ENCODE results near the gene CCNY. TPM values are rescaled to one million over a fixed set of nuclear protein-coding genes. Genes with fewer than 3 reads are reported as not detected.
"Not testable (repeated sequence)": the region's sequence is repeated elsewhere in the genome, so short reads cannot be mapped to it uniquely, and the experiment has no call there.

Gene CCNY
- total RNA-seq (2014; rRNA removed) = 51.6 and 63.7 TPM in 2 replicates
- 114 TPM for polyA plus RNA-seq (2012)

DNA sequence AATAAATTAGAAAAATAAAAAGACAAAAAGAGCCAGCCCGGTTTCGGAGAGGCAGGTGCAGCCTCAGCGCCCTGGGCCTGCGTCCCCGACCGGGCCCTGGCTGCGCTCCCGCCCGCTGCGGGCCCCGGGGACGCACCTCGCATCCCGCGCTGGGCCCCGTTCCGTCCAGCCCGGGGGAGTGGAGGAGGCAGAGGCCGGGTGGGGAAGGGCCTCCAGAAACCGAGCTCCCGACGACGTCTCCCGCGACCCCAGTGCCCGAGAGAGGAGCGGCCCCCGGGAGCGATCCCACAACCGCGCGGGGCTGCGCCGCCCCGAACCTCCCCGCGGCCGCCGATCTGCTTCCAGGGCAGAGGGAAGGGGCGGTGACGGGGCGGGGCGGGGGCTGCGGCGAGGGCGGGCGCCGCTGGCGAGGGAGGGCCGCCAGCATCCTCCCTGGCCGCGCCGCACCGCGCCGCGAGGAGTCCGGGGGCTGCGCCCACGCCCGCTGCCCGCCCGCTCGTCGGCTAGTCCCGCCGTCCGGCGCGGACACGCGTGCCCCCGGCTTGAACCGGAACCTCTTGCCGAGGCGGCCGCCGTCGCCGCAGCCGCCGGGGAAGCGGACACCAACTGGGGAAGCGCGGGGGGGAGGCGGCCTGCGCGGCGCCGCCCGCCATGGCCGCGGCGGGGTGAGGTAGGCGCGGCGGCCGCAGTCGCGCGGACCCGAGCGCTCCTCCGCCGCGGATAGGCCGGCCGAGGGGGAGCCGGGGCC is at the start of gene CCNY:
CCNY (plus strand) TSS at position 426 of the 748 bp plus-strand sequence. CDS start 545 bp downstream, outside the sequence.
- peak; percentile 64 for DNase-seq (ENCODE audit: low read depth)

DNA sequence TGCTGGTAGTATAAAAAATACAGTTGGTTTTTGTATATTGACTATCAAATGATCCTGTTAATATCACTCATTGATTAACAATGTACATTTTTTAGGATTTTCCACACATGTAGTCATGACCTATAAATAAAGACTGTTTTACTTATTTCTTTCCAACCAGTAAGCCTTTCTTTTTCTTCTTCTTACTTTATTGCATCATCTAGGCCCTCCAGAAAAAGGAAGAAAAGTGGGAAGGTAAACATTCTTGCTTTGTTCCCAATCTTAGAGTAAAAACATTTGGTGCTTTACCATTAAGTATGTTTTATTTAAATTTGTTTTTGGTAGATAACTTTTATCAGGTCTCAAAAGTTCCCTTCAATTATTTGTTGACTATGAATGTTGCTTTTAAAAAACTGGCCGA is 47.1 kb upstream of the CCNY start:
- no peak for DNase-seq (ENCODE audit: low read depth)

DNA sequence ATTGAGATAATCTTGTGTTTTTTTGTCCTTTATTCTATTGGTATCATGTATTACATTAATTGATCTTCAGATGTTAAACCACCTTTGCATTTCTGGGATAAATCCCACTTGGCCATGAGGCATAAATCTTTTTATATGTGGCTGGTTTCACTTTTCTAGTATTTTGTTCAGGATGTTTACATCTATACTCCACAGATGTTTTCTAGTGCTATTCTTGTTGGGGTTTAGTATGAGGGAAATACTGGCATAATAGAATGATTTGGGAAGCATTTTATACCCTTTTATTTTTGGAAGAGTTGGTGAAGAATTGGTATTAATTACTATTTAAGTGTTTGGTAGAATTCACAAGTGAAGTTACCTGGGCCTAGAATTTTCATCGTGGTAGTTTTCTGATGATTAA is 41.8 kb upstream of the CCNY start:
- DNase-seq (ENCODE audit: low read depth) = no peak

DNA sequence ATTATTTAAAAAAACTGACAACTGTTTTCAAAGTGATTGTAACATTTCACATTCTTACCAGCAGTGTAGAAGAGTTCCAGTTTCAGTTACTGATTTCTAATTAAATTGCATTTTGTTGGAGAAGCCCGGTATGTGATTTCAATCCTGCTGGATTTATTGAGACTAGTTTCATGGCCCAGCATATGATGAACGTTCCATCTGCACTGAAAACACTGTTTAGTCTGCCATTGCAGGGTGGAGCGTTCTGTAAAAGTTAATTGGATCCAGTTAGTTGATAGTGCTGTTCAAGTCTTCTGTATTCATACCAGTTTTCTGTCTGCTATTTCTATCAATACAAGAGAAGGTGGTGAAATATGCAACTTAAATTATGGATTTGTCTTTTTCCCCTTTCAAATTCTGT is 37.3 kb upstream of the CCNY start:
- DNase-seq (ENCODE audit: low read depth) = no peak

DNA sequence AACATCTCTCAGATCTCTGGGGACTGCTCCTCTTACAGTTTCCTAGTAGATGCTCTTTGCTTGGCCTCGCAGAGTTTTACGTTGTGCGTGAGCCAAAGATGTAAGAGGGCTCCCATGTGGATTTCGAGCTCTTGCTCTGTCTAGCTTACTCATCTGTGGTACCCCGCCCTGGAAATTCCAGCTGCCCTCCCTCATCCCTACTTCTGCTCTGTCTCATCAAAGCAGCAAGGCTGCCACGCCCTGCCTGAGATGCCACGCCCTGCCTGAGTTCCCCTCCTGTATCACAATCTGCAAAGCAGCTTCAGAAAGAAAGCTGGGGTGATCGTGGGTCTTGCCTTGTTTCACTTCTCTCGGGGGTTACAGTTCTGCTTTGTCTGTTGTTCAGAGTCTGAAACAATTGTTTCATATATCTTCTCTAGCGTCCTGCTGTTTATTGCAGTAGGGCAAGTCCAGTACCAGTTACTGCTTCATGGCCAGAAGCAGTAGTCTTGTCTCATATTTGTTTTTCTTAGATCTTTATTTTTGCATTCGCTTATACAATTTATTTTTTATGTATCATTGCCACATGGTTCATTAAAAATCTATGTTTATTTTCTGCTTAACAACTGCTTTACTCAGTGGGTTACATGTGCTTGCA is 36.1 kb upstream of the CCNY start:
- DNase-seq (ENCODE audit: low read depth) = peak; percentile 89

DNA sequence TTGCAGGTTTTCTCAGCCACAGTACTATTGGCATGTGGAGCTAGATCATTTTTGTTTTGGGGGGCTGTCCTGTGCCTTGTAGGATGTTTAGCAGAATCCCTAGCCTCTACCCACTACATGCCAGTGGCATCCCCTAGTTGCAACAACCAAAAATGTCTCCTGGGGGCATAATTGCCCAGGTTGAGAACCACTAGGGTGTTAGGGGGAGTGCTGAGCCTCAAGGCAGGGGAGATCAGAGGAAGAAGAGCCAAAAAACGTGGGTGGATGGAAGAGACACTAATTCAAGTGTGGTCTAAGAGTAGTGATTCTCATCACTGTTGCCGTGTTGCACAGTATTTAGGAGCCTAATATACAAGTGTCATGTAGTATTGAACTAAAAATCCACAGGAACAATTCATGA is 31.7 kb upstream of the CCNY start:
- DNase-seq (ENCODE audit: low read depth) = no peak

DNA sequence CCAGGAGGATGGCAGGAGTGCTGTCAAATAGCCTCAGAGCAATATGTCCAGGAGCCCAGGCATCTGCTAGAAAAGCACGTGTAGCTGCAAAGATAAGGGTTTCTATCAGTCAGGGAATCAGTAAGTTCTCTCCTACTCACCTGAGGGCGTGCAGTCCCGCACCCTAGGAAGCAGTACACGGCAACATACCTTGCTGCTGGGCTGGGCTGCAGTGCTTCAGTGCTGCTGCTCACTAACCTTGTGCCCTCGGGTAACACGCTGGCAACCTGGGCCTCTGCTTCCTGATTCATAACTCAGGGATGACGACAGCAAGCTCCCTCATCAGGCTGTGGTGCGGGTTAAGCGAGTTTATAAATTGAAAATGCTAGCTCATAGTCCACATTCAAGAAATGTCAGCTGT is 29.5 kb upstream of the CCNY start:
- no peak for DNase-seq (ENCODE audit: low read depth)

DNA sequence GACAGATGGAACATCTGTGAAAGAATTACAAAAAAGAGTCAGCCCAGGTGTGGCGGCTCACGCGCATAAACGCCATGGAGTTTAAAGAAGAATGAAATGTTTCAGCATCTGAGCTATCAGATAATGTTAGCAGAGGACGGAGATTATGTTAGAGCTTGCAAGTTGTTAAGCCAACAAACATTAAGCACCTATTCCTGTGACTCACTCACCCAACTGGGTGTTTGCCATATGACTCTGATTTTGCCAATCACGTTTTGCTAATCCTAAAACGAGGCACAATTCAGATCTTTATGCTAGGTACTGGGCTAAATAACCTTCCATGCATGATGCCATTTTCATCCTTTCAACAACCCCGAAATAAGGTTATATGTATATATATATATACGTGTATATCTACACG is 29.0 kb upstream of the CCNY start:
- DNase-seq (ENCODE audit: low read depth) = no peak

DNA sequence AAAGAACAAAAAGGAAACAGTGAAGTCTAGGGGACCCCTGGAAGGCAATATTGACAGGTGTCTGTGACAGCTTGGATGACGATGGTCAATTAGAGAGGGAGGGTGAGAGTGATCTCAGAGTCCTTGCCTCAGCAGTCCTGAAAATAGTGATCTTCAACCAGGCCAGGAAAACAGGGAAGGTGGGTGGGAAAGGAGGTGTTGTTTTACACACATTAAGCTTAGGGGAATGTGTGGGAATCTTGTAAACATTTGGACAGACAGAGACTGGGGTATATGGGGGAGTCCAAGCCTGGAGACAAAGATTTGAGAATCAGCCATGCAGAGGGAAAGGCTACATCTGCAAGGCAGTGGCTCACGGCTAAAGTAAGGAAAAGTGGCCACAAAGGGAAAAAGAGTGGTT is 27.5 kb upstream of the CCNY start:
- DNase-seq (ENCODE audit: low read depth) = no peak

DNA sequence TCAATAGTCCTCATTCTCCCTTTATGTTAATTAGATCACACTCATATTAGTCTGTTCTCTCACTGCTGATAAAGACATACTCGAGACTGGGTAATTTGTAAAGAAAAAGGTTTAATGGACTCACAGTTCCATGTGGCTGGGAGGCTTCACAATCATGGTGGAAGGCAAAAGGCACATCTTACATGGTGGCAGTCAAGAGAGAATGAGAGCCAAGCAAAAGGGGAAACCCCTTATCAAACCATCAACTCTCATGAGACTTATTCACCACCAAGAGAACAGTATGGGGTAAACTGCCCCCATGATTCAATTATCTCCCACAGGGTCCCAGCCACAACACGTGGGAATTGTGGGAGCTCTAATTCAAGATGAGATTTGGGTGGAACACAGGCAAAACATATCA is 22.2 kb upstream of the CCNY start:
- not testable (repeated sequence) for DNase-seq (ENCODE audit: low read depth)

DNA sequence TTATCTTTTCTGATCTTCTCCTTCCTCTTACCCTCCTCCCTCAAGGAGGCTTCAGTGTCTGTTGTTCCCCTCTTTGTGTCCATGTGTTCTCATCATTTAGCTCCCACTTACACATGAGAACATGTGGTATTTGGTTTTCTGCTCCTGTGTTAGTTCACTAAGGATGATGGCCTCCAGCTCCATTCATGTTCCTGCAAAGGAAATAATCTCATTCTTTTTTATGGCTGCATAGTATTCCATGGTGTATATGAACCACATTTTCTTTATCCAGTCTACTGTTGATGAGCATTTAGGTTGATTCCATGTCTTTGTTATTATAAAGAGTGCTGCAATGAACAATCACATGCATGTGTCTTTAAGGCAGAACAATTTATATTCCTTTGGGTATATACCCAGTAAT is 21.1 kb upstream of the CCNY start:
- not testable (repeated sequence) for DNase-seq (ENCODE audit: low read depth)

DNA sequence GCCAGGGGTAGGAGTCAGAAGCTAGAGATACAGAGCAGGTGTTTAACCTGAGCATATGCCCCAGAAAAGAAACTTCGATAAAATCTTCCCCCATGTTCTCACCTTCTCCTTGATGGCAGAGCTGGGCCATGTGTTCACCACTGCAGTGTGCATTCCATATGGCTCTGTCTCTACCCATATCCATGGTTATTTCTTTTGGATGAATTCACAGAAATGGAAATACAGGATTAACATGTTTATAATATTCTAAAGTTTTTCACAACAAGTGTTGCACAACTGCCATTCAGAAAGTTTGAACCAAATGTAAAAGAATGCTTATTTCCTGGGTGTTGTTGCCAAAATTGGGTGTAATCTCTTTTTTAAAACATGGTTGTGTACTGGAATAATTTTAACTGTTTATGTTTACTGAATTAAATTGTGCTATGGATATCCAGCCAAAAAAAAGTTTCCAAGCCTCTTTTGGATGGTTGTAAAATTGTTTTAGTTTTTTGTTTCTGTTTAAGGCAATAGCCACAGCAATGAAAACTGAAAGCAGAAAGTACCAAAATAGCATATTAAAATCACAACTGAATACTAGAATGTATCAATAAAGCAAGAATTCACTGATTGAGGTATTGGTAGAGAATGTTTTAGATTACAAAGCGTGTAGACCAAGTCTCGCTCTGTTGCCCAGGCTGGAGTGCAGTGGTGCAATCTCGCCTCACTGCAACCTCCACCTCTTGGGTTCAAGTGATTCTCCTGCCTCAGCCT is 19.9 kb upstream of the CCNY start:
- DNase-seq (ENCODE audit: low read depth) = no peak

DNA sequence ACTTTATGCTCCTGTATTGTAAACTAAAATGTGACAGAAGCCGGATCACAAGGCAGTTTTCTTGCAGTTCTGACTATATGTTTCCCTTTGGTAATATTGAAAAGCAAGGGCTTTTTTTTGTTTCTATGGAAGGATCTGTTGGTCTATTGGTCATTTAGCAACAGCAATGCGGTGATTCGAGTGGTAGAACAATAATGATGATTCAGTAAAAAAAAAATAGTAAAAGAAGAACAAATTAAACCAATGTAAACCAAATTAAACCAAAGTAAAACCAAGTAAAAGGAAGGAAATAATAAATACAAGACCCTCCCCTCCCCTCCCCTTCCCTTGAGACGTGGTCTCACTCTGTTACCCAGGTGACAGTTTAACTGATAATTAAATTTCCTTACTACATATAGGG is 17.8 kb upstream of the CCNY start:
- no peak for DNase-seq (ENCODE audit: low read depth)

DNA sequence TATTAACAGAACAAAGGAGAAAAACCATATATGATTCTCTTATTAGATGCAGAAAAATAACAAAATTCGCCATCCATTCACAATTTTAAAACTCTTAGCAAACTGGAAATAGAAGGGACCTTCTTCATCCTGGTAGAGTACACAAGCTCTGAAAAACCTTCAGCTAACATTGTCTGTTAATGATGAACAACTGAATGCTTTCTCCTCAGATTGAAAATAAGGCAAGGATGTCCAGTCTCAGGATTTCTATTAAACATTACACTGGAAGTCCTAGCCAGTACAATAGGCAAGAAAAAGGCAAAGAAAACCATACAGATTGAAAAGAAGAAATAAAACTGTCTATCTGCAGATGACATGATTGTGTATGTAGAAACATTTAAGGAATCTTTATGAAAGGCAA is 16.0 kb upstream of the CCNY start:
- DNase-seq (ENCODE audit: low read depth) = no peak

DNA sequence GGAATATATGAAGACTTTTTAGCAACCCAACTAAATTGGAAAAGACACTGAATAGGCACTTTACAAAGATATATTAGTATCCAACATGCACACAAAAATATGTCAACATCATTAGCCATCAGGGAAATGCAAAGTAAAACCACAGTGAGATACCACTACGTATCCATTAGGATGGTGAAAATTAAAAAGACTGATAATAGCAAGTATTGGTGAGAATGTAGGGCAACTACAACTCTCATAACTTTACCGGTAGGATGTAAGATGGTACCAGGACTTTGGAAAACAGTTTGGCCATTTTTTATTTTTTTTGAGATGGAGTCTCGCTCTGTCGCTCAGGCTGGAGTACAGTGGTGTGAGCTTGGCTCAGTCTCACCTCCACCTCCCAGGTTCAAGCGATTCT is 13.7 kb upstream of the CCNY start:
- no peak for DNase-seq (ENCODE audit: low read depth)

DNA sequence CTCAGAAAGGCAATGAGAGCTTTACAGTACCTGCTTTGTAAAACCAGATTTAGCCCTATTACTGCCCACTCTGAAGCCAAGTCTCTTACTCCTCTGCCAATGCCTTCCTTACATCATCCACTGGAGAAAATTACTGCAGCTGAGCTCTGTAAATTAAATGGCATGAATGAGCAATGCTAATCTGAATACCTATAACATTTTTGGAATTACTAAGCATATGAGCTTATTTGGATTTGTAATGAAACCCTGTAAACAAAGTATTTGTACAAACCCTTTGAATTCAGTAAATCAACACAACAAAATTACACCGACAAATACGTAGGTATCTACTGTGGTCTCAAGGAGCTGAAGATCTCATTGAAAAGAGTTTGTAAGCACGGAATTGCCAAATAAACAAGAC is 12.1 kb upstream of the CCNY start:
- DNase-seq (ENCODE audit: low read depth) = no peak

DNA sequence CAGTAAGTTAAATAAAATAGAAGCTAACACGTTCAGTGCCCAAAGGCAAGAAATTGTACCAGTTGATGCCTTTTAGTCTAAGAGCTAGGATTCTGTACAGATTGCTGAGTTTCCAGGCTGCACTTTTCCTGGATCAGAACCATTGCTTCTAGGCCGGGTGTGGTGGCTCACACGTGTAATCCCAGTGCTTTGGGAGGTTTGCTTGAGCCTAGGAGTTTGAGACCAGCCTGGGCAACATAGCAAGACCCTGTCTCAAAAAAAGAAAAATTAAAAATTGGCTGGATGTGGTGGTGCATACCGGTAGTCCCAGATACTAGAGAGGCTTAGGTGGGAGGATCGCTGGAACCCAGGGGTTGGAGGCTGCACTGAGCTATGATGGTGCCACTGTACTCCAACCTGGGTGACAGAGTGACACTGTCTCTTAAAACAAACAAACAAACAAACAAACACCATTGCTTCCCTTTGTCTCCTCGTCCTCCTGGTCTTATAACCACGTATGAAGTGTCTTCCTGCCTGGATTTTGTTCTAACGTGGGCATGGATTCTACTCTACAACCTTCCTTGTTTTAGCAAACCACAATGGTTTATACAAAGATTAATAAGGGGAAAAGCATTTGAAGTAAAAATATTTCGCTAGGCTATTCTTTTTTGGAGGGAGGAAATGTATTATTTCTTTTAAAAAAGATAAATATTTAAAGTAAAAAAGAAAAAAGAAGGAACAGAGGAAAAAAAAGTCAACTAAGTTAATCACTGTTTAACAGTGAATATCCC is 9.7 kb upstream of the CCNY start:
- no peak for DNase-seq (ENCODE audit: low read depth)

DNA sequence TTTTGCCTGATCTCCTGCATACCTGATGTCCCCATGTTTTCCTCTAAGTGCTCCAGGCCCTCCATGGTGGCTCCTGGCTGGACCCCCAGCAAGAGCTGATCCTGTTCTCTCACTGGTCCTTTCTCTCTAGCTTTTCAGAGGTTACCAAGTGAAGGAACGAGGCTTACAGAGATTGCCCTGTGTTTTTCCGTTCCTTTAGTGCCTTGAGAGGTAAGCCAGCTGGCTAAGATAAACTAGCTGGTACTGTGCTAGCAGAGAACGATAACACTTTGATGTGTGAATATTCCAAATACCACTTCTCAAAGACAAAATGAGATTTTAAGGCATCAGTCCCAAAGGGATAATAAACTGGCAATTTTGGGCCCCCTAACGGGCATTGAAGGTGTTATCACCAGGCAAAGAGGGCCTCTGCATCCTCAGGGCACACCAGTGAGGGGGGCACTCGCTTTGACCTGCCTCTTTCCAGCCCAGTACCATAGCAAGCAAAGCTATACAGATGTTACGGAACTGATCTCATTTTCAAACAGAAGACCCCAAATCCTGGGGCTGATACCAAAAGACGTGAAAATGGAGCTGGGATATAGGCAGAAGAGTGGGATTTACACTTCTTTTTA is 8.4 kb upstream of the CCNY start:
- DNase-seq (ENCODE audit: low read depth) = no peak

DNA sequence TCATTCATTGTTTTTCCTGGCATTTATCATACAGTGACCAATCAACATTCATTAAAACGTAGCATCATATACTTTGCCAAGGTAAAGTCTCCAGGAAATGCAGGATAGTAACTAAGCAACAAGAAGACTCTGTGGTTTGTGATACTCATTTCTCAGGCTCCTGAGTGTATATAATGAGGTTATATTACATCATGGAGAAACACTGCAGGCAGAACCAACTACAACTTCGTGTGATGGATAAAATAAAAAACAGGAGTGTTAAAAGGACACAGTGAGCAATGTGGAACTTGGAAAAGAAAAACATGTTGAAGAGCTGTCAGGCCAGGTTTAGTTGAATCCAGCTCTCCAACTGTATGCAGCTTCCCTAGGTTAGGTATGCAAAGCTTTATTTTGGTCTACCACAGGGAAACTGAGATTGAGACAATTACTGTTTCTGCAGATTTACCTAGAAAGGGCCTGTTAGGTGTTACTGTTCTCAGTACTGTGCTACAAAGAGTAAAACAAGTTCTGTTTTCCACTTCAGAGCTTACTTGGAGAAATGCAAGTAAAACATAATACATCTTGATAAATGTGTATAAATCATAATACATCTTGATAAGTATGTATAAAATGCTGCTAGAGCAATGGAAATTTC is 7.8 kb upstream of the CCNY start:
- no peak for DNase-seq (ENCODE audit: low read depth)

DNA sequence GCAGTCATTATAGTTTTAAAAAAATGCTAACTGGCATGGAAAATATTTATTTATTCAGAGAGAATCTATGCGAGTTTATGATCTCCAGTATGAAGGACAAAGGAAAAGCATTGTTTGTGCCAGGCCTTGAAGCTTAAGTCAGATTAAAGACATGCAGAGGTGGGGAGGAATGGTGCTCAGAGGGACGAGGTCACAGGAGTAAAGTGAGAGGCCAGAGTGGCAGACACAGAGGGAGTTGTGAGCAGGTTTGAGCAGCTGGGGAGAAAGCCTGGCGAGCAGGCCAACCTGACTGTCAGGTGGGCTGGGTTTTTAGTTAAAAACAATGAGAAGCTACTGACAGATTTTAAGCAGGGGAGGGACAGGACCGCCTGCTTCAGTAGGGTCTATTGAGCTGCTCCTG is 6.8 kb upstream of the CCNY start:
- no peak for DNase-seq (ENCODE audit: low read depth)
